Left lung (tissue), 10 donors: ENCODE results near the gene LCN1. TPM values are rescaled to one million over a fixed set of nuclear protein-coding genes. Genes with fewer than 3 reads are reported as not detected.
A peak's percentile ranks its signal among the peaks of the same experiment; 100 is the strongest.

ENCODE experiments used
- ATAC-seq: fragments of 200-7000 bp; cut with Tn5 transposase; one replicate; pipeline ENCODE4 v1.9.1; 2020; ENCODE audit warnings: moderate library complexity
- DNase-seq, 4 donors: peaks; one replicate each; pipeline ENCODE4 v3.0.0-alpha.2; 2013 to 2020
- H3K27ac ChIP-seq, 2 donors: fragments of 200-600 bp; sonication (generic) in 1 of 2; one replicate each; pipeline versions ENCODE4 v1.5.0 to v1.8.0; 2020 to 2021
- H3K27me3 ChIP-seq, 2 donors: fragments of 200-600 bp; sonication (generic) in 1 of 2; one replicate each; pipeline versions ENCODE4 v1.5.0 to v1.8.0; 2020 to 2021
- H3K36me3 ChIP-seq, 2 donors: fragments of 200-600 bp; sonication (generic) in 1 of 2; one replicate each; pipeline versions ENCODE4 v1.5.0 to v1.8.0; 2020 to 2021
- H3K4me1 ChIP-seq, 2 donors: fragments of 200-600 bp; one replicate each; pipeline ENCODE4 v1.8.0; 2021
- H3K4me3 ChIP-seq, 2 donors: fragments of 200-600 bp; sonication (generic) in 1 of 2; one replicate each; pipeline versions ENCODE4 v1.5.0 to v1.8.0; 2020 to 2021; ENCODE audit warnings: mild to moderate bottlenecking in 1 of 2
- H3K9me3 ChIP-seq, 2 donors: fragments of 200-600 bp; sonication (generic) in 1 of 2; one replicate each; pipeline versions ENCODE4 v1.5.0 to v1.8.0; 2020 to 2021
- CTCF ChIP-seq, 2 donors: fragments of 200-600 bp; sonication (generic) in 1 of 2; IDR thresholded peaks; one replicate each; pipeline versions ENCODE4 v1.5.0 to v1.8.0; 2021; ENCODE audit warnings: antibody characterized with exemption in 2 of 2
- intact Hi-C, 2 donors: fragments of 100-400 bp; cut with DNase I; formaldehyde crosslinking; loops; one replicate each; pipeline versions ENCODE4 v1.11.2 to v1.14.2; 2022
- polyA plus RNA-seq, 6 donors: library from polyadenylated mRNA; unstranded; fragments of 120-200 nt; gene quantifications; one replicate each; pipeline ENCODE4 v1.2.1, GENCODE V29; 2013; ENCODE audit not compliant: insufficient read length in 6 of 6
- total RNA-seq, 2 donors: library from RNA; stranded (reverse); fragmentation: NEBNext Ultra II Directional; extraction: Animal tissue kit (Norgen Biotek cat#: 25700); gene quantifications; one replicate each; pipeline ENCODE4 v1.2.1, GENCODE V29; 2021
- donor health status: DM: no; HTN: yes; CAD: no.
- donor health status: DM: no; HTN: no; CAD: no.

LCN1 gene
- total and polyA plus RNA-seq, 8 donors = not detected

DNA sequence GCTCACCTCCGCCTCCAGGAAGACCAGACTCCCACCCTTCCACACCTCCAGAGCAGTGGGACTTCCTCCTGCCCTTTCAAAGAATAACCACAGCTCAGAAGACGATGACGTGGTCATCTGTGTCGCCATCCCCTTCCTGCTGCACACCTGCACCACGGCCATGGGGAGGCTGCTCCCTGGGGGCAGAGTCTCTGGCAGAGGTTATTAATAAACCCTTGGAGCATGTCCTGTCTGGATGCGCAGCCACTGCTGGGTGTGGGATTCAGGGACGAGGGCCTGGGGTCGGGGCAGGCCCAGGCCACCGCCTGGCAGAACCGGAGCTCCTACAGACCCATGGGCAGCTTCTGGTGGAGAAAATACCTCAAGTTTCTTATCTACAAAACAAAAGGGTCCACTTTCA, 45.3 kb downstream of the LCN1 start:
- H3K27ac ChIP-seq = no peak overlapping the region
- peak in 1 of 4 donors; percentile 49 for DNase-seq
- H3K36me3 ChIP-seq = no peaks in the 10 kb centered on the region
- H3K9me3 ChIP-seq = peaks cover 0 to 5% of the 10 kb centered on the region in 2 donors
- H3K4me3 ChIP-seq = no peak overlapping the region
- H3K4me1 ChIP-seq = no peaks in the 10 kb centered on the region
- TF ChIP-seq CTCF (IDR thresholded peaks at IDR 0.05) = no peak
- intact Hi-C loops = no loop called here
- ATAC-seq = no peak
- peaks cover 0 to 50% of the 10 kb centered on the region in 2 donors for H3K27me3 ChIP-seq

GRCh38 chr9:135567311-135567710, 46.1 kb downstream of the LCN1 start:
- Histone ChIP-seq H3K27ac (no peak overlapping the region), H3K27me3 (peaks cover 0 to 43% of the 10 kb centered on the region in 2 donors), H3K9me3 (peaks cover 0 to 5% of the 10 kb centered on the region in 2 donors), H3K36me3 (no peaks in the 10 kb centered on the region), H3K4me3 (no peak overlapping the region), H3K4me1 (no peaks in the 10 kb centered on the region)
- no peak for TF ChIP-seq CTCF (IDR thresholded peaks at IDR 0.05)
- peak in 1 of 4 donors; percentile 54 for DNase-seq
- intact Hi-C loops = no loop called here
- ATAC-seq = no peak

DNA sequence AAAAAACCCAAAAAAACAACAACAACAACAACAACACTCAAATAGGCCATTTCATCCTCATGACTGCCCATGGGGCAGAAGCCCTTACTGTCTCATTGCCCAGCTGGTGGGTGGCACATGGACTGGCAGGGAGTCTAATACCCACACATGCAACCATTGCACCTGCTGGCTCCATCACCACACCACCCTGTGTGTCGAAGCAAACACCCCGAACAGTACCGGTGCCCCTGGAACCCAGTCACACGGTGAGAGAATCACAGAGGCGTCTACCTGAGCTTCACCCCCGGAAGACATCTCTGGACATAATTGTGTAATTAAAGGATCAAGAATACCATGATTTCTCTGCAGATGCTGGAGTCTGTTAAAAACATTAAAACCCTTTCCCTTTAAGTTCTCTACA, 46.8 kb downstream of the LCN1 start:
- no peaks in the 10 kb centered on the region for H3K4me1 ChIP-seq
- ATAC-seq (no peak), DNase-seq (peak in 1 of 4 donors; percentile 24)
- H3K4me3 ChIP-seq = no peak overlapping the region
- peaks cover 0 to 5% of the 10 kb centered on the region in 2 donors for H3K9me3 ChIP-seq
- TF ChIP-seq CTCF (IDR thresholded peaks at IDR 0.05) = no peak
- no peaks in the 10 kb centered on the region for H3K36me3 ChIP-seq
- H3K27me3 ChIP-seq = peaks cover 0 to 36% of the 10 kb centered on the region in 2 donors
- H3K27ac ChIP-seq = no peak overlapping the region
- intact Hi-C loops = no loop called here

GRCh38 chr9:135570456-135570855, 49.2 kb downstream of the LCN1 start:
- ATAC-seq = no peak
- TF ChIP-seq CTCF (IDR thresholded peaks at IDR 0.05) = no peak
- H3K9me3 ChIP-seq = peaks cover 0 to 5% of the 10 kb centered on the region in 2 donors
- no peaks in the 10 kb centered on the region for H3K4me1 ChIP-seq
- no peak overlapping the region for H3K27ac ChIP-seq
- H3K4me3 ChIP-seq = no peak overlapping the region
- DNase-seq = no peak
- peaks cover 0 to 35% of the 10 kb centered on the region in 2 donors for H3K27me3 ChIP-seq
- H3K36me3 ChIP-seq = no peaks in the 10 kb centered on the region
- intact Hi-C loops = no loop called here

DNA sequence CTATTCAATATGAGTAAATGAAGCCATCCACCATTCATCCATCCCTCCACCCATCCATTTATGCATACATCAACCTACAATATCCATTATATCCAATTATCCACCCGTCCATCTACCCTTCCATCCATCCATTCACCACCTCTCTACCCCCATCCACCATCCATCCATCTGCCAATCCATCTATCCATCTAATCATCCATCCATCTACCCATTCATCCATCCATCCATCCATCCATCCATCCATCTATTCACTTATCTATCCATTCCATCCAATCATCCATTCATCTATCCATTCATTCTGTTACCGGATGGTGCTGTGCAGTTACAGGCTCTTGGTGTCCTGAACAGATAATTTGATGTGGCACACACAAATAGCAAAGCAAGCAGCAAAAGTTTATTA, 51.0 kb downstream of the LCN1 start:
- ATAC-seq (no peak), DNase-seq (no peak)
- peaks cover 0 to 28% of the 10 kb centered on the region in 2 donors for H3K27me3 ChIP-seq
- H3K36me3 ChIP-seq = no peaks in the 10 kb centered on the region
- H3K4me1 ChIP-seq = no peaks in the 10 kb centered on the region
- no peak for TF ChIP-seq CTCF (IDR thresholded peaks at IDR 0.05)
- H3K9me3 ChIP-seq = peaks cover 0 to 5% of the 10 kb centered on the region in 2 donors
- no peak overlapping the region for H3K4me3 ChIP-seq
- intact Hi-C loops = no loop called here
- no peak overlapping the region for H3K27ac ChIP-seq
